Ovary (tissue), 9 donors: ENCODE data around the gene LYPD5. TPM values are rescaled to one million over a fixed set of nuclear protein-coding genes. Genes with fewer than 3 reads are reported as not detected.

Source experiments
- DNase-seq, 5 donors: peaks; one replicate each; pipeline ENCODE4 v3.0.0-alpha.2; 2019 to 2020
- H3K27ac ChIP-seq, 2 donors: fragments of 200-600 bp; one replicate each; pipeline versions ENCODE4 v1.5.1 to v1.8.0; 2019 to 2022
- H3K27me3 ChIP-seq: fragments of 200-600 bp; one replicate; pipeline ENCODE4 v1.8.0; 2022
- H3K36me3 ChIP-seq: fragments of 200-600 bp; sonication (generic); one replicate; pipeline ENCODE4 v1.5.1; 2019
- H3K4me1 ChIP-seq: one replicate; pipeline ENCODE4 v1.8.1; 2013; ENCODE audit warnings: mild to moderate bottlenecking, moderate library complexity; ENCODE audit not compliant: insufficient read depth
- H3K4me3 ChIP-seq: fragments of 200-600 bp; sonication (generic); one replicate; pipeline ENCODE4 v1.5.1; 2017
- H3K9me3 ChIP-seq, 2 donors: fragments of 200-600 bp in 1 of 2; sonication (generic) in 1 of 2; one replicate each; pipeline versions ENCODE4 v1.5.1 to v1.8.1; 2013 to 2019; ENCODE audit warnings: mild to moderate bottlenecking in 1 of 2, moderate library complexity in 1 of 2
- CTCF ChIP-seq, 3 donors: fragments of 450-650 bp in 2 of 3; fragments of 200-600 bp in 1 of 3; IDR thresholded peaks; one replicate each; pipeline versions ENCODE4 v1.5.1 to v1.8.0; 2016 to 2022; ENCODE audit warnings: antibody characterized with exemption in 3 of 3, mild to moderate bottlenecking in 1 of 3
- EP300 ChIP-seq: sonication (generic); formaldehyde crosslinking; IDR thresholded peaks from one replicate; pipeline ENCODE4 v1.6.1; 2017; ENCODE audit warnings: antibody characterized with exemption
- POLR2A ChIP-seq: fragments of 450-650 bp; IDR thresholded peaks from one replicate; pipeline ENCODE4 v1.6.1; 2017; ENCODE audit warnings: antibody characterized with exemption, mild to moderate bottlenecking, moderate library complexity
- WGBS, 3 donors: extraction: QIAGEN DNeasy Blood & Tissue Kit in 1 of 3; methylation state at CpG; one replicate each; pipeline versions ENCODE4 v1.1.5 to v1.1.7; 2013 to 2017; 5-methylcytosine and 5-hydroxymethylcytosine counted together
- intact Hi-C, 4 donors: fragments of 100-400 bp; cut with DNase I; formaldehyde crosslinking; loops; one replicate each; pipeline versions ENCODE4 v1.11.0 to v1.15.1; 2022 to 2023
- polyA plus RNA-seq, 2 donors: library from polyadenylated mRNA; stranded (reverse); fragments of 200-250 nt in 1 of 2; fragments of 350-450 nt in 1 of 2; fragmentation: Illumina TruSeq in 1 of 2; extraction: RNeasy Lipid Tissue Mini Kit (QIAGEN cat#74804) in 1 of 2; gene quantifications; one replicate each; pipeline ENCODE4 v1.2.3, GENCODE V29; 2013 to 2014
- total RNA-seq, 7 donors: library from RNA; depleted of rRNA in 2 of 7; stranded (reverse); fragments of >200 nt in 2 of 7; fragmentation: NEBNext Ultra II Directional in 3 of 7; extraction: Animal tissue kit (Norgen Biotek cat#: 25700) in 3 of 7; gene quantifications; one replicate each; pipeline versions ENCODE4 v1.1.0 to v1.2.4, GENCODE V29; 2016 to 2023
- donor health status: DM: no; HTN: no; CAD: no; lungs with moderate emphysema.
- donor health status: DM: no; HTN: no; CAD: no.
- donor health status: Bipolar disorder and iron deficiency.
- donor health status: DM: yes; HTN: yes; CAD: no.
- donor health status: DM: no; HTN: no; CAD: no.
- donor health status: DM: yes; HTN: yes; CAD: no.

LYPD5 gene
- total and polyA plus RNA-seq, 9 donors: 0.25 to 1.9 (median 0.79) TPM

- no peaks in the 10 kb centered on the region for H3K9me3 ChIP-seq
- no peaks in the 10 kb centered on the region for H3K36me3 ChIP-seq
- intact Hi-C loops: loop anchor here in 1 of 4 donors (5.0 kb wide), 1 partner anchor 465 kb away; no protein-coding TSS in a partner anchor
- no peak for DNase-seq
- peaks cover 1% of the 10 kb centered on the region for H3K4me1 ChIP-seq
- no peaks in the 10 kb centered on the region for H3K27me3 ChIP-seq
- WGBS, 3 donors: 92 to 96% (median 95%) methylated on average over 6 of the region's 6 CpGs
- no peak overlapping the region for H3K4me3 ChIP-seq
- TF ChIP-seq POLR2A (no peak), CTCF (IDR thresholded peaks at IDR 0.05) (no peak), EP300 (no peak)
- H3K27ac ChIP-seq: no peak overlapping the region
Observed at GRCh38 chr19:43752287-43752875, 49.9 kb downstream of the LYPD5 start.

DNA sequence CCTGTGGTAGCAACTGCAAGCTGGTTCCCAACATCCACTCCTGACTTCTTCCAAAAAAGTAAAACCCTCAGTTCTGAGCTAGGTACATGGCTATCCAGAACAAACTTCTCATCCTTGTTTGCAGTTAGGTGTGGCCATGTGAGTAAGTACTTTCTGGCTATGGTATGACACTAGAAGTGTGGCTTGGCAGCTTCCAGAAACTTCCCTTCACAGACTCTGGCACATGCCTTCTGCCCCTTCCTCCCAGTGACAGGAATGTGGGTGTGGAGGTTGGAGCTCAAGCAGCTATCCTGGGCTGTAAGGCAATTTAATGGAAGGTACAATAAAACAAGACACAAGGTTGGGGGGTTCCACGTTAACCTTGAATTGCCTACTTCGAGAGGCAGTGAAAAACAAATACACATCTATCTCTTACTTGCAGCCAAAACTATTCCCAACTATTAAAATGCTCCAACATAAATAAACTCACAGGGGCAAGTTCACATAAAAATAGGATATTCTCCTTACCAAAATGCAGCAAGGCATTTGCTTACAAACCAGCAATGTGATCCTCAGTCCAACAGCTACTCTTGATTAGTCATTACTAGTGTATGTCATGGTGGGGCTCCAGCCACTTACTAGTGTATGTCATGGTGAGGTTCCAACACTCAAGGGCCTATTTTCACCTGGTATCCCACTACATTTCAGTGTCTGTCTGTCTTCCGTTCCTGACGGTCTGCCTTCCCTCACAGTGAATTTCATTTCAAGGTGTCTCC is 50.6 kb downstream of the LYPD5 start:
- Histone ChIP-seq H3K36me3 (no peaks in the 10 kb centered on the region), H3K27me3 (no peaks in the 10 kb centered on the region), H3K9me3 (no peaks in the 10 kb centered on the region), H3K4me3 (no peak overlapping the region), H3K4me1 (peaks cover 1% of the 10 kb centered on the region), H3K27ac (no peak overlapping the region)
- 79 to 86% (median 80%) methylated on average over 4 of the region's 4 CpGs for WGBS, 3 donors
- no peak for DNase-seq
- TF ChIP-seq POLR2A (no peak), EP300 (no peak), CTCF (IDR thresholded peaks at IDR 0.05) (no peak)
- intact Hi-C loops: loop anchor here in 1 of 4 donors (5.0 kb wide), 1 partner anchor 466 kb away; no protein-coding TSS in a partner anchor

GRCh38 chr19:43749898-43750297 is 52.3 kb downstream of the LYPD5 start:
- H3K27ac ChIP-seq: no peak overlapping the region
- H3K27me3 ChIP-seq: no peaks in the 10 kb centered on the region
- no peaks in the 10 kb centered on the region for H3K9me3 ChIP-seq
- DNase-seq: no peak
- intact Hi-C loops: loop anchor here in 2 of 4 donors (5.0 kb wide), 2 partner anchors 32 to 467 kb away; partner anchors contain the start of gene KCNN4 (in 1 of the 2)
- 96 to 100% (median 100%) methylated on average over 1 of the region's 1 CpG for WGBS, 3 donors
- H3K4me1 ChIP-seq: no peaks in the 10 kb centered on the region
- no peak overlapping the region for H3K4me3 ChIP-seq
- no peaks in the 10 kb centered on the region for H3K36me3 ChIP-seq
- TF ChIP-seq POLR2A (no peak), CTCF (IDR thresholded peaks at IDR 0.05) (no peak), EP300 (no peak)

- DNase-seq: no peak
- H3K4me1 ChIP-seq: no peaks in the 10 kb centered on the region
- no peaks in the 10 kb centered on the region for H3K27me3 ChIP-seq
- no peak overlapping the region for H3K4me3 ChIP-seq
- no peak overlapping the region for H3K27ac ChIP-seq
- WGBS, 3 donors: 86 to 90% (median 89%) methylated on average over 7 of the region's 7 CpGs
- H3K9me3 ChIP-seq: no peaks in the 10 kb centered on the region
- TF ChIP-seq POLR2A (no peak), EP300 (no peak), CTCF (IDR thresholded peaks at IDR 0.05) (no peak)
- no peaks in the 10 kb centered on the region for H3K36me3 ChIP-seq
- intact Hi-C loops: loop anchor here in 1 of 4 donors (5.0 kb wide), 1 partner anchor 33 kb away; the partner anchor contains the start of gene KCNN4
Observed at GRCh38 chr19:43749152-43749551, 53.1 kb downstream of the LYPD5 start.
